Activated CD8-positive, alpha-beta memory T cell treated with anti-CD3 and anti-CD28 coated beads, Interleukin-2, amount 10 ng/mL, durations not matched to agents 7 days and 5 days (primary cell): ENCODE data around the gene ELAVL2. TPM values are rescaled to one million over a fixed set of nuclear protein-coding genes. Genes with fewer than 3 reads are reported as not detected.

Experiments
- ATAC-seq: fragments of 150-1000 bp; cut with Tn5 transposase; one replicate; pipeline ENCODE4 v1.10.0; 2021; ENCODE audit warnings: moderate library complexity
- CTCF ChIA-PET: fragments of 350-600 bp; sonication (Branson Sonifier 250); formaldehyde crosslinking; loops from one replicate; lab custom pipeline; 2021; ENCODE audit warnings: antibody characterized with exemption; lab: Charles Lee
- DNase-seq: peaks from one replicate; pipeline ENCODE4 v3.0.0-alpha.2; 2020
- H3K27ac Mint-ChIP-seq: one replicate; pipeline ENCODE4 v1.8.0; 2021; ENCODE audit warnings: mild to moderate bottlenecking, mixed read lengths
- H3K27me3 Mint-ChIP-seq: one replicate; pipeline ENCODE4 v1.8.0; 2021; ENCODE audit warnings: mixed read lengths
- H3K36me3 Mint-ChIP-seq: one replicate; pipeline ENCODE4 v1.8.0; 2021; ENCODE audit warnings: mild to moderate bottlenecking, mixed read lengths
- H3K4me1 Mint-ChIP-seq: one replicate; pipeline ENCODE4 v1.8.0; 2021; ENCODE audit warnings: mixed read lengths
- H3K4me3 Mint-ChIP-seq: one replicate; pipeline ENCODE4 v1.8.0; 2021; ENCODE audit warnings: mild to moderate bottlenecking, moderate library complexity, mixed read lengths
- H3K9me3 Mint-ChIP-seq: one replicate; pipeline ENCODE4 v1.8.0; 2022; ENCODE audit warnings: low read depth, mixed read lengths
- total RNA-seq, 2 experiments: library from RNA; stranded (reverse); gene quantifications; one replicate each; pipeline ENCODE4 v1.2.3, GENCODE V29; 2021

ELAVL2 gene
- total RNA-seq, 2 experiments from 2014 or later, result not detected

DNA sequence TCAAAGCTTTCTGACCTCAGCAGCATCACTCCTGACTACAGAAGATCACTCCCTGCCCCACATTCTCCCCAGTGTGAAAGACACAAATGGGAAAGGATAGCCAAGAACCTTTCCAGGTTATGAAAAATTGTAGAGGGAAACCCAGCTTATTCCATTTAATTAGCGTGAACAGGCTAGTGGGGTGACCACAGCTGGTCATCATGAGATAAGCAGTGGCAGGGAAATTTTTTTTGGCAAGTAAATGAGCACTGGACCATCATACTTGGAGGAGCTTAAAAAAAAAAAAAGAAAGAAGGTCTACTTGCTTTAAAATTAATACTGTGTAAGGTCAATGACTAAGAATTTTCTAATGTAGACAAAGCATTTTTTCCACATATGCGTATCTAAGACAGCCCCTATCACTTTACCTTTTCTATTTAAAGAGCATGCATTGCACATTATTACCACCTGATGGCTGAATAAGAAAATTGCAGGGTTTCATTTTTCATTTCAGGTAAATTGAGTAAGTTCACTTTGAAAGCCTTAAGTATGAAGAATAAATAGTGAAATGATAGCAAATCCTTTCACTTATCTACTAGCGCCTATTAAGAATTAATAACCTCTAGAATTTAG is 123.6 kb downstream of the ELAVL2 start:
- no peak for ATAC-seq
- Mint-ChIP-seq H3K27ac (no peak overlapping the region), H3K9me3 (no peaks in the 10 kb centered on the region), H3K27me3 (no peaks in the 10 kb centered on the region), H3K36me3 (no peaks in the 10 kb centered on the region), H3K4me3 (no peak overlapping the region), H3K4me1 (no peaks in the 10 kb centered on the region)
- DNase-seq, result no peak
- CTCF ChIA-PET, result no interaction called here

DNA sequence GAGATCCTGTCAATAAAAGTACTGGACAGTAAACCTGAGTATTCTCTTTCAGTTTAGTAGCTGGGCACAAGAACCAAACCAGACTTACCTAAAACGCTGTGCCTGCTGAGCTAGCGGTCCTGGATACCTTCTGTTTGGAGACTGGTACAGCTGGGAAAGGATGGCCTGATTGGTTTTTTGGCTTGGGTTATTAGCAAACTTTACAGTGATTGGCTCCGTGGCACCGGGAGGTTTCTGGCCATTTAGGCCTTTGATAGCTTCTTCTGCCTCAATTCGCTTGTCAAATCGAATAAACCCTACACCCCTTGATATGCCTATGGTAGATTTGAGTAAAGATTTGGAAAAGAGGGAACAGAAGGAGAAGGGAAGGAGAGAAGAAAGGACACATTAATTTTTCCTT is 124.7 kb downstream of the ELAVL2 start:
- ATAC-seq (no peak), DNase-seq (no peak)
- H3K9me3 Mint-ChIP-seq, result no peaks in the 10 kb centered on the region

DNA sequence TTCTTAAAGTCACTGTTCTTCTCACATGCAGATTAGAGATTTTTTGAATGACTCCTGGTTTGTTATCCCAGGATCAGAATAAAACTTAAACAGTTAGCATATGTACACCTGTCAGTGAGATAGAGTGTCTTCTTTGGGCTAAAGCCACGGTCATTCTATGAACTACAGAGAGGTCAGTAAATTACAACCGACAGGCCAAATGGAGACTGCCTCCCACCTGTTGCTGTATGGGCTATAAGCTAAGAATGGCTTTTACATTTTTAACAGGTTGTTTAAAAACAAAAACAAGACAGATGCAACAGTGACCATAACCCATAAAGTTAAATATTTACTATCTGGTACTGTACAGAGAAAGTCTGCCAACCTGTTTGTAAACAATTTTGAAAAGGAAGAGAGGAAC is 125.7 kb downstream of the ELAVL2 start:
- DNase-seq (no peak), ATAC-seq (no peak)
- no peak overlapping the region for H3K4me3 Mint-ChIP-seq
- H3K27ac Mint-ChIP-seq, result no peak overlapping the region
- no peaks in the 10 kb centered on the region for H3K36me3 Mint-ChIP-seq
- H3K9me3 Mint-ChIP-seq, result no peaks in the 10 kb centered on the region
- H3K4me1 Mint-ChIP-seq, result no peaks in the 10 kb centered on the region
- CTCF ChIA-PET, result no interaction called here
- no peaks in the 10 kb centered on the region for H3K27me3 Mint-ChIP-seq

More for the DNA sequence above, 124.7 kb downstream of the ELAVL2 start:
- Mint-ChIP-seq H3K27me3 (no peaks in the 10 kb centered on the region), H3K4me1 (no peaks in the 10 kb centered on the region), H3K36me3 (no peaks in the 10 kb centered on the region), H3K4me3 (no peak overlapping the region), H3K27ac (no peak overlapping the region)
- CTCF ChIA-PET, result no interaction called here

DNA sequence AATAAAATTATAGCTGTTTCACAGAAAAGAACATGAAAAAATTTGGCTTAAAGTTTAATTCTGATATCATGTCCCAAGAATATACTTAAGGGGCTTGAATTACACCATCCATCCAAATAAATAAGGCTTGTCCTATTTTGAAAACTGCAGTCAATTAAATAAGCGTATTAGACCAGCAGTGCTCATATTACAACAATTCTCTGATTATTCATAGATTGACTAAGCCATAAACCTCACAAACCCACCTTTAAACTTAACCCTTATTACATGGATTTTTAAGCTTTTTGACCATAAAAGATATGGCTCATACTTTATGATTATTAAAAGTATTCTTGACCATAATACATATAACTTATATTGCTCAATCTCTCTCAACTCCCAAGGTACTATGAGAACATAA is 127.9 kb downstream of the ELAVL2 start:
- no peaks in the 10 kb centered on the region for H3K27me3 Mint-ChIP-seq
- no peak overlapping the region for H3K4me3 Mint-ChIP-seq
- ATAC-seq (no peak), DNase-seq (no peak)
- H3K27ac Mint-ChIP-seq, result no peak overlapping the region
- H3K9me3 Mint-ChIP-seq, result peaks cover 6% of the 10 kb centered on the region
- no peaks in the 10 kb centered on the region for H3K4me1 Mint-ChIP-seq
- no peaks in the 10 kb centered on the region for H3K36me3 Mint-ChIP-seq
- CTCF ChIA-PET, result no interaction called here

DNA sequence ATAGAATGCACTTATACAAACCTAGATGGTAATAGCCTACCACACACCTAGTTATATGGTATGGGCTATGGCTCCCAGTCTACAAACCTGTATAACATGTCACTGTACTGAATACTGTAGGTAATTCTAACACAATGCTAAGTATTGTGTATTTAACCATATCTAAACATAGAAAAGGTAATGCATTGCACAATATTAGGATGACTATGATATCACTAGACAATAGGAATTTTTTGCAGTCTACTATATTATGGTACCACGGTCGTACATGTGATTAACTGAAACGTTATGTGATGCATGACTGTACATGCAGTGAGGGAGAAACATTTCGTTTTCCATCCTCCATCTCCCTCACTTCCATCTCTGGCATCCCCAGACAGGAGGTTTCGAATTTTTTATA is 130.5 kb downstream of the ELAVL2 start:
- ATAC-seq, result no peak
- CTCF ChIA-PET, result no interaction called here
- no peaks in the 10 kb centered on the region for H3K36me3 Mint-ChIP-seq
- H3K4me3 Mint-ChIP-seq, result no peak overlapping the region
- H3K27ac Mint-ChIP-seq, result no peak overlapping the region
- DNase-seq, result no peak
- H3K9me3 Mint-ChIP-seq, result peaks cover 6% of the 10 kb centered on the region
- no peaks in the 10 kb centered on the region for H3K4me1 Mint-ChIP-seq
- H3K27me3 Mint-ChIP-seq, result no peaks in the 10 kb centered on the region

DNA sequence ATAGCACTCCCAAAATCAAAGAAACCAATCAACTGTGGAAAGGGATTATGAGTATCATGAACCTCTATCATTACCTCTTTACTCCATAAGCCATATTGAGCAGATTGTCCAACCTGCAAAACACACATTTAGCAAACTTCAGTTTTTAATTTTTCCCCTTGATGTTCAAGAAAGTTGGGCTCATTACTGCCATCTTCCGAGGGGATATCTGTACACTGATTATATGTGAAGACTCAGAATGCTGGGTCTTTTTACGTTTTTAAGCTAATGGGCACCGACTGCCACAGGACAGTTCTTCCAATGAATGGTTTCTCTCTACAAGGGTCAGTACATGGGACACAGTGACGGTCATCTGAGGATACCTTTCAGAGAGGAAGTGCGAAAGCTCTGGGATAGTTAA is 132.7 kb downstream of the ELAVL2 start:
- CTCF ChIA-PET, result no interaction called here
- Mint-ChIP-seq H3K4me1 (no peaks in the 10 kb centered on the region), H3K27ac (no peak overlapping the region)

DNA sequence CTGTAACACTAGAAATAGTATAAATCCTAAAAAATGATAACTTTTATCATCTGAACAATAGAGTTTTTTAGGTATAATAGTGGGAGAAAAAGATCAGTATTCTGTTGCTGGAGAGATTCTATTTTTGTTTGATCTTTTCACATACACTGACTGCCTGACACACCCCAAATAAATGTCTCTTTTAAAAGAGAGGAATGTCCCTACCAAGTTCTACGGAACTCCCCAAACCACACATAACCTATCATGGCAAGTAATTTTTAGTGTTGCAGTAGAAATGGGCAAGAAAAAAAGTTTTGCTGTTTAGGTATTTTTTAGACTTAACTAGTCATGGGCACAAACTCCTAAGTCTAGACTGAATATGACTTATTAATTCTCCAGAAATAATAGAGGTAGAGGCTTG is 139.1 kb downstream of the ELAVL2 start:
- no peak for ATAC-seq
- Mint-ChIP-seq H3K27ac (no peak overlapping the region), H3K4me3 (no peak overlapping the region), H3K4me1 (no peaks in the 10 kb centered on the region), H3K27me3 (no peaks in the 10 kb centered on the region), H3K9me3 (peaks cover 1% of the 10 kb centered on the region), H3K36me3 (no peaks in the 10 kb centered on the region)
- DNase-seq, result no peak
- CTCF ChIA-PET, result no interaction called here

More for the DNA sequence above, 132.7 kb downstream of the ELAVL2 start:
- no peaks in the 10 kb centered on the region for H3K36me3 Mint-ChIP-seq
- no peak for DNase-seq
- no peak overlapping the region for H3K4me3 Mint-ChIP-seq
- peaks cover 6% of the 10 kb centered on the region for H3K9me3 Mint-ChIP-seq
- ATAC-seq, result no peak
- H3K27me3 Mint-ChIP-seq, result no peaks in the 10 kb centered on the region

DNA sequence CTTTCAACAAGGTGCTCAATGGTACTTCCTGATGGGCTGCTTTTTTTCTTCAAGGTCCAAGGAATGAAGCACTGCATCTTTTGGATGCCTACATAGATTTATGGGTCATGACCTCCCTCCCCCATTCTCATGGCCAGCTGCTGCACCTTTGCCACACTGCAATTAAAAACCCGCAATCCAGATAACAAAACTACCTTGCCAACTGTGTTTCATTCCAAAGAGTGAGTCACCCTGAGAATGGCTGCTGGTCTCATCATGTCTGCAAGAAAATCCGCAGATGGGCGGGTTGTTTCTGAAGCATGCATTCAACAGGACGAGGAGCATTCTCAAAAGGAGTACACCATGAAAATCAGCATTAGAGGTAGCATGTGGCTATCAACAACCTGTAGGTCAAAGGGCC is 139.8 kb downstream of the ELAVL2 start:
- H3K27me3 Mint-ChIP-seq, result no peaks in the 10 kb centered on the region
- no peaks in the 10 kb centered on the region for H3K4me1 Mint-ChIP-seq
- H3K4me3 Mint-ChIP-seq, result no peak overlapping the region
- DNase-seq, result no peak
- ATAC-seq, result no peak
- H3K9me3 Mint-ChIP-seq, result peaks cover 3% of the 10 kb centered on the region
- CTCF ChIA-PET, result no interaction called here
- no peaks in the 10 kb centered on the region for H3K36me3 Mint-ChIP-seq
- H3K27ac Mint-ChIP-seq, result no peak overlapping the region

DNA sequence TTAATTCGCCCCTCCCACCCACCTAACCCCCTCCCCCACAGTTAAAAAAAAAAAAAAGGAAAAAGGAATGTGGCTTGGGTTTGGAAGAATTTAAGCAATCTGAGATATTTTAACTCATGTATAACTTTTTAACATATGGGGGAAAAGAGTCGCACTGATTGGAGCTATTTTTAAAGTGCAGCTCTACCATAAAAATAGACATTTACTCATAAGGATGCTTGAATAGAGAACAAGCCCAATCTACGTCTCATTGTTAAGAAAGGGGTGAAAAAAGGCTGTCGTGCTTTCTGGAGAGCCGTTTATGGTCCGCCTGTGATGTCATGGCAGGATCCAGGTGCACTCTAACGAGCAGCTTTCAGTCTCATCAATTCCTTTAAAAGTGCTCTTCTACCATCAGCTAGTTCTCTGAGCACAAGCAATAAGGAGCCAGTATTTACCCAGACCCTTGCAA is 142.4 kb downstream of the ELAVL2 start:
- H3K9me3 Mint-ChIP-seq, result peaks cover 8% of the 10 kb centered on the region
- H3K27me3 Mint-ChIP-seq, result no peaks in the 10 kb centered on the region
- CTCF ChIA-PET, result no interaction called here
- ATAC-seq (no peak), DNase-seq (no peak)
- H3K36me3 Mint-ChIP-seq, result no peaks in the 10 kb centered on the region
- no peaks in the 10 kb centered on the region for H3K4me1 Mint-ChIP-seq
- H3K4me3 Mint-ChIP-seq, result no peak overlapping the region
- H3K27ac Mint-ChIP-seq, result no peak overlapping the region

DNA sequence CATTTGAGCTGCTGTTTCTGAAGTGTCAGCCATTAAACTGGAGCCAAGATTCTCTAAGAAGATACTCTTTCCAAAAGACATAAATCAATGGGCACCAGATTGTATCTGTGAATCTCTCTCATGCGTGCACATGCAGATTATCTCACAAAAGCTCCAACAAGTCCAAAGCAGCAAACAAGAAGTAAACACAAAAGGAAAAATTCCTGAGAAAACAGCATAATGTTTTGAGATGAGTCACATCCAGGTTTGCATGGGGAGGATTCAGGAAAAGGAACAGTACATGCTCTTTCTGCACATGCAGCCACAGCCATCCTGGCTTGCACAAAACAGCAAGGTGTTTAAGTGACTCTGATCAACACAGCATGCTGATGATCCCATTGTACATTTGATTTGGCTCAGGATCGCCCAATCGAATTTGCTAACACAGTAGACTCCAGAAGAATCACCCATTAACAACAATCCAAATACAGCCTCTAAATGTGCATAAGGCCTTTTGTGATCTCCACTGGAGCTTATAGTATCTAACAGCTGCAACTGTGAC is 143.1 kb downstream of the ELAVL2 start:
- Mint-ChIP-seq H3K4me1 (no peaks in the 10 kb centered on the region), H3K9me3 (peaks cover 8% of the 10 kb centered on the region), H3K4me3 (no peak overlapping the region), H3K27me3 (no peaks in the 10 kb centered on the region), H3K36me3 (no peaks in the 10 kb centered on the region), H3K27ac (no peak overlapping the region)
- DNase-seq (no peak), ATAC-seq (no peak)
- CTCF ChIA-PET, result no interaction called here

DNA sequence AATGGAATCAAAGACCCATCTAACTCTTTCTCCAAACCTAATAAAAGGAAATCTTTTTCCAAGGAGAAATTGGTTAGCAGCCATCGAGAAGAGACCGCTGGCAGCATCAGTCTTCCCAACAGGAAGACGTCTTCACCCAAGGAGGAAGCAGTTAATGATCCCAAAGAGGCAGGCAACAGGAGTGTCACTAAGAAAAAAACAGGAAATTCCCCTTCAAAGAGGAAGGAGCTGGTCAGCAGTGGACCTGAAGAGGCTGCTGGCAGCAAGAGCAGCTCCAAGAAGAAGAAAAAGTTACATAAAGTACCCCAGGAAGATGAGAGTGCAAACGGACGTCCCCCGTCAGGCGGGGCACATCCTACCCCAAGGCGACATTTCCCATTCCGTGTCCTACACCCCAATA is 143.7 kb downstream of the ELAVL2 start:
- no peak for DNase-seq
- Mint-ChIP-seq H3K27me3 (no peaks in the 10 kb centered on the region), H3K4me1 (no peaks in the 10 kb centered on the region), H3K27ac (no peak overlapping the region), H3K4me3 (no peak overlapping the region), H3K9me3 (peaks cover 8% of the 10 kb centered on the region), H3K36me3 (no peaks in the 10 kb centered on the region)
- CTCF ChIA-PET, result no interaction called here
- ATAC-seq, result no peak

DNA sequence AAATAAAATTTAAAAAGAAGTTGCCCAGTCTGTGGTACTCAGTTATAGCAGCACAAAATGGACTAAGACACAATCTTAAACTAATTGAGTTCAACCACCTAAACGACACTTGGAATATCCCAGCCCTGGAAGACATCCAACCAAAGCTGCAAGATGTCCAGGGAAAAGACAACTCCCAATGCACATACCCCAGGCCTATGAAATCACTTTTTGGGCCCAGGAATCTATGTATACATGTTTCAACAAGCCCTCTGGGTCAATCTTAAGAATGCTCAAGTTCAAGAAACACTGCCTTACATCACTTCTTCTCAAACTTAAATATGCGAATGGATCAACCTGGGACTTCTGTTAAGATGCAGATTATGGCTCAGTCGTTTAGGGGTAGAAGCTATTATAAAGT is 148.6 kb downstream of the ELAVL2 start:
- Mint-ChIP-seq H3K4me1 (no peaks in the 10 kb centered on the region), H3K4me3 (no peak overlapping the region), H3K36me3 (no peaks in the 10 kb centered on the region), H3K27me3 (no peaks in the 10 kb centered on the region), H3K27ac (no peak overlapping the region), H3K9me3 (peaks cover 8% of the 10 kb centered on the region)
- CTCF ChIA-PET, result no interaction called here
- DNase-seq (no peak), ATAC-seq (no peak)

DNA sequence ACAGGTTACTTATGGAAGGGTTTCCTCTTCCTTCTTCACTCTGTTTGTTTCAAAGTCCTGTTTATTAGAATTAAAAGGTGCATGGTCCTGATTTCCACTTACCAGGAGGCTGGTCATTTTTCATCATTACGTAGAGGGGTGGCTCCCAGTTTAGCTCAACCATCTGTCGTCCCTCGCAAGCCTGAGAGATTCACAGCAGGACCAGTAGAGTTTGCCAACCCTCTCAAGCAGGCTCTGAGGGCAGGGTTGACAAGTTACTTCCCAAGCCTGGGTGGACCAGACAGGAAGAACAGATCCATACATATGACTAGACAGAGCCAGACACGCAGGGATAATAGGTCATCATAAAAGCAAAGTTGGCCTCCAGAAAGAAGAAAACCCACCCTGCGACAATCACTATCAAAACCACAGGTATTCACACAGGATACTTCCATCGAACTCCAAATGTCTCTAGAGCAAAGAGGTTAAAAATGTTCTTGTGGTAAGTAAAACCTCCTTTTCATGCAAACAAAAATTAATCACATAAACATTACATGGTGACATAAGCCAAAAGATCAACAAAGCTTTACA is 151.9 kb downstream of the ELAVL2 start:
- ATAC-seq (no peak), DNase-seq (no peak)
- H3K4me3 Mint-ChIP-seq, result no peak overlapping the region
- no peaks in the 10 kb centered on the region for H3K27me3 Mint-ChIP-seq
- peaks cover 4% of the 10 kb centered on the region for H3K9me3 Mint-ChIP-seq
- H3K36me3 Mint-ChIP-seq, result no peaks in the 10 kb centered on the region
- no peaks in the 10 kb centered on the region for H3K4me1 Mint-ChIP-seq
- H3K27ac Mint-ChIP-seq, result no peak overlapping the region
- CTCF ChIA-PET, result no interaction called here

DNA sequence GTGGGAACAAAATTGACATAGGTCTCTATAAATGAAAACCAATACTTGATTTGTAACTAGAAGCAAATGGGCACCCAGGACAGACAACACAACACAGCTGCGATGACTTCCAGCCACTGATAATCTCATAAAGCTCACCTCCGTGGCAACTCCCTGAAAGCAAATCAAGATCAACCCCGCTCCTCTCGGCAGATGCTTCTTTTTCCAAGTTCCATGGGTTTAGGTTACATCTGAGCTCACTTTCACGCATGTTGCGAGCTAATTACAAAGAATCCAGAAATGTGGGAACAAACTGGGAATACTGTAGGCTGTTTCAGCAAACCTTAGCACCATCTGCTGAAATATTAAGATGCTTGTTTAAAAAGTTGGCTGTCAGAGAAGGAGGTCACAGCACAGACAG is 153.9 kb downstream of the ELAVL2 start:
- H3K4me3 Mint-ChIP-seq, result no peak overlapping the region
- no peak for DNase-seq
- H3K27ac Mint-ChIP-seq, result no peak overlapping the region
- no peak for ATAC-seq
- H3K4me1 Mint-ChIP-seq, result no peaks in the 10 kb centered on the region
- peaks cover 4% of the 10 kb centered on the region for H3K9me3 Mint-ChIP-seq
- H3K27me3 Mint-ChIP-seq, result no peaks in the 10 kb centered on the region
- no peaks in the 10 kb centered on the region for H3K36me3 Mint-ChIP-seq
- CTCF ChIA-PET, result no interaction called here
